GM03348 (cell line): ENCODE results near the gene LOXHD1.

ENCODE experiments used
- DNase-seq: peaks from one replicate; pipeline ENCODE4 v3.0.0; 2012; ENCODE audit warnings: low spot score

LOXHD1 gene

DNA sequence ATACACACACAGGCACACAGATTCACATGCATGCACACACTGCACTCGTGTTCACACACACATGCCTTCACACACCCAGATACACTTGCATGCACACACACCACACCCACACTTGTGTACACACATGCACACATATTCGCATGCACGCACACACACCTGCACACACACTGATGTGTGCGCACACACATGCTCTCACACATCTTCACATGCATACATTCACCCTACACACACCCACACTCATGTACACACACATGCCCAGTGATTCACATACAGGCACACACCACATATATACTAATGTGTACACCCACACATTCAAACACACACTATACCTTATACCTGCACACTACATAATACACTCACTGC is 181.6 kb downstream of the LOXHD1 start:
- DNase-seq: no peak

DNA sequence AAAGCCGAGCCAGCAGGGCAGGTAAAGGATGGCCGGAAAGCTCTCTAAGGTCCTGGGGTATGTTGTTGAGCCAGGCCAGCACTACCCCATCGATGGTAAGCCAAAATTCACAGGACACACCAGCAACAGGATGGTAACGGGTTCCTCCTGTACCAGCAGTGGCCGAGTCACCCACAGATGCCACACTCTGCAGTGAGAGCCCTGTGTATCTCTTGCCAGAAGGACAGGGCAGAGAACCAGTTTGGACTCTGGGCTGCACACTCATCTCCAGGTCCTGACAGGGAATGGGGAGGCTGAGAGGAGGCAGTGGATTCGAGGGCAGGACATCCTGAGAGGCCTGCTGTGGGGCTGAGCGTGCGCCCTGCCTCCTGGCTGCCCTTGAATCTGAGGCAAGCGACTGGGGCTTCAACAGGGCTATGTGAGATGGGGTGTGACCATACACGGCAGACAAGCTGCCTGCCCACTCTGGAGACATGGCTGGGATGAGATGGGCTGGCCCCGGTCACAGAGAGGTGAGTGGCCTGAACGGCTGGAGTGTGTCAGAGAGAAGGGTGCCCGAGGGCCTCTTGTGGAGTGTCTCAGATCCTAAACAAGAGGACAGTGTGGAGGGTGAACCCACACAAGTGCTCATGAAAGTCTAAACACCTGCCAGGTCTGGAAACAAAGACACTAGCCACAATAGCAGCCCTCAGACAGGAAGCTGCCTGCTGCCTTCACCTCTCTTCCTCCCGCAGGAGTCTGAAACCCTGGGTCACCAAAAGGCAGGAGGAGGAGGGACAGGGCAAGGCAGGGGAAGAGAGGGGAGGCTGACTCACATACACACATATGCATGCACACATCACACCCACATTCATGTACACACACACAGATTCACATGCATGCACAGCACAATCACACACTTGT is 182.3 kb downstream of the LOXHD1 start:
- no peak for DNase-seq

DNA sequence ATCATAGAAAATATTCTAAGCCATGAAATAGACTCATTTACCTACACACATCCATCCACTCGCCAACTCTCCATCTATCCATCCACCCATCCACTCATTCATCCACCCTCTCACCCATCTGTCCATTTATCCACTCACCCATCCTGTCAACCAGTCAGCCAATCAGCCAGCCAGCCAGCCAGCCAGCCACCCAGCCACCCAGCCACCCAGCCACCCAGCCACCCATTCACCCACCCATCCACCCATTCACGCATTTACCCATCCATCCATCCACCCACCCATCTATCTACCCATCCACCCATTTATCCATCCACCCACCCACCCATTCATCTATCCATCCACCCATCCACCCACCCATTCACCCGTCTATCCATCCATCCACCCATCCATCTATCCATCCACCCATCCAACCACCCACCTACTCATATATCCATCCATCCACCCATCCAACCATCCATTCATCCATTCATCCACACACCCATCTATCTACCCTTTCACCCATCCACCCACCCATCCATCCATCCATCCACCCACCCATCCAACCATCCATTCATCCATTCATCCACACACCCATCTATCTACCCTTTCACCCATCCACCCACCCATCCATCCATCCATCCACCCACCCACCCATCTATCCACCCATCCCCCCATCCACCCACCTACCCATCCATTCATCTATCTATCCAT is 185.1 kb downstream of the LOXHD1 start:
- no peak for DNase-seq

DNA sequence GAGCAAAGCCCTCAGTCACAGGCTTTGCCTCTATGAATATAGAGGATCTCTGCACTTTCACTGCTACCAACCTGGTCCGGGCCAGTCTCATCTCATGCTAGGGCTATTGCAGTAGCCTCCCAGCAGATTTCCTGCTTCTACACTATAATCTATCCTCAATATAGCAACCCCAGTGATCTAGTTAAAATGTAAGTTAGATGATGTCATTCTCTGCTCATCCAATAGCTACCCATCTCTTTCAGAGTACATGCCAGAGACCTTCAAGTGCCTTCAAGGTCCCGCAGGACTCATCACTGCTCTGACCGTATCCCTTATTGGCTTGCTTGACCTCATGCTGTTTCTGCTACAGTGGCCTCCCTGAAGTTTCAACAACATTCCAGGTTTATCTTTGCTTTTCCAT is 186.3 kb downstream of the LOXHD1 start:
- DNase-seq: no peak

DNA sequence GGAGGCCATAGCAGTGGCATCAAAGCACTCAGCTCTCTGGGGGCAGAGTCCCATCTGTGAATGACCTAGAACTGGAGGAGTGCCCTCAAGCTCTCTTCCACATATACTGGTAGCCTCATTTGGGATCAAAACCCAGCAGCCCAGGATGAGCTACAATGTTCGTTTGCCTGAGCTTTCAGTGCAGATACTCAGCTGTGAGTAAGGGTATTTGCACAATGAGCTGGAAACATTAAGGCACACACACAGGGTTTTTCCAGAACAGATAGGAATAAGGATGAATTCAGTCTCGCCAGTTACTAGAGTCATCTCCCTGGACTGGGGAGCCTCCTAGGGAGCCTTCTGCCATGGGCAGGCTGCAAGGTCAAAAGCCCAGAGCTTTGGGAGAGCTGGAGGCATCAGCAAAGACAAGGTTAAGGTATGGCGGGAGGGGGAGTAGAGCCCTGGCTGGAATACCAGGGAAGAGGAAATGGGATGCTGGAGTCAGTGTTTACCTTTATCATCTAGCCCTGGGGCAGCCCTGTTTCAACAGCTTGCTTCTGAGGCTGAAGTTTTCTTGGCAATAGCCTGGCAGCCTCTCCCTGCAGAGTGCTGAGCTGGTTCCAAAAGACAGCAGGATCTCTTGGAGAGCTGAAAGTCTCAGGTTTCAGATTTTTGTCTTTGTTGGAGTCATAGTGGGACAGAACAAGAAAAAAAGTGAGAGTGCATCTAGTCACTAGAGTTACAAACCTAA is 187.7 kb downstream of the LOXHD1 start:
- no peak for DNase-seq

DNA sequence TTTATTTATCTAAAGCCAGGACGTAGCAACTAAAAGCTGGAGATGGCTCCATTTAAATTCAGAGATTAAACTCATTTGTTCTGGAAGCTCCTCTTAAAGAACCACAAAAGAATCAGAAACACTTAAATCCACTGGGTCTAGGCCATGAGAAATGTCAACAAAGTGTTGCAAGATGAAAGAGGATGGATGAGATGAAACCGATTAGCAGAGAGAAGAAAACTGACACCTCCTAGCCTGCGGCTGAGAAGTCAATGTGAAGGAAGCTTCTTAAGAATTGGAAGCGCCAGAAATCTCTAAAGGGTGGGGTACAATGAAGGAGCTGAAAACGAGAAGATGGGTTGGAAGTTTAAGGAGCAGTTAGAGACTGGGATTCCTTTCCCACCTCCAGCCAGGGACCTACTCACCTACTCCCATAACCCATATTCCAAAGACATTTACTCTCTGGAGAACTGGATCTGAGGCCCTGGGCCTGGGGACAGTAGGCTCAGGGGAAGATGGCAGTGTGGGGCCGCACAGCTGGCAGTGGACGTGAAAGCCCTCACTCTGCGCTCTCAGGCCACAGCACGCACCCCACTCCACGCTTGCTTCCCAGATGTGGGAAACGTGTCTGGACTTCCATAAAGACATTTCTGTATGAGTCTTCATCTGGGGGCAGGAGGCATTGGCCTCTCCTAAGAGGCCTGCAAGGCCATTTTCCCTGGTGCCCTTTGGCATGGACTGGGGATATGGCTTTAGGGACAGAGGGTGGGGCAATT is 188.4 kb downstream of the LOXHD1 start:
- no peak for DNase-seq

DNA sequence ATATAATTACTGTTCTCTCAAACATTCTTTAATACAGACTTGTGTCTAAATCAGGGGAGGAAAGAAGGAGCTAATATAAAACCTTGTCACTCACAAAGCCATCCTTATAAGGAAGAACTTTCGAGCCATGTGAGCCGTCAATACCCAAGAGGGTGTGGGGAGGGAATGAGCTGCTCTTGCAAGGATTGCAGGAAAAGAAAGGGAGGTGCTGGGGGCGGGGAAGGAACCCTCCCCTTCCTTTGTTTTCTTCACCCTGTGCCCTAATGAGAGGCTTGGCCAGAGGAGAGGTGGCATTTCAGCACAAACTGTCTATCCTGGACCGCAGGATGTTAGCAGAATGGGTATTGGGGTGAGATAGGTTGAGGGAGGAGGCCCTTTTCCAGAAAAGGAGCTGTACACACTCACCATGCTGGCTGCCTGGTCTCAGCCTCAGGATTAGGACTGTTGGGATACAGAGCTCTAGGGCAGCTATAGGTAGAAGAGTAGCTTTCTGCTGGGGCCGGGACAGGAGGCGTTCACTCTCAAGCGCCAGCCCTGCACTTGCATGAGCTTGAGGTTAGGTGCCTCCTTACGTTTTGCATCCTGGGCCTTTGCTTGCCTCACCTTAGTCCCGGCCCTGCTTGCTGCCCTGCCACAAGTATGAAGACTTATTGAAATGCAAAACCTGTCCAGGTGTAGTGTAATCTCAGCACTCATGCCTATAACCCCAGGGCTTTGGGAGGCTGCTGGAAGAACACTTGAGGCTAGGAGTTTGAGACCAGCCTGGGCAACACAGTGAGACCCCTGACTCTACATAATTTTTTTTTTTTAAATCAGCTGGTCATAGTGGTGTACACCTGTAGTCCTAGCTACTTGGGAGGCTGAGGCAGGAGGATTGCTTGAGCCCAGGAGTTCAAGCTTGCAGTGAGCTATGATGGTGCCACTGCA is 190.5 kb downstream of the LOXHD1 start:
- no peak for DNase-seq

DNA sequence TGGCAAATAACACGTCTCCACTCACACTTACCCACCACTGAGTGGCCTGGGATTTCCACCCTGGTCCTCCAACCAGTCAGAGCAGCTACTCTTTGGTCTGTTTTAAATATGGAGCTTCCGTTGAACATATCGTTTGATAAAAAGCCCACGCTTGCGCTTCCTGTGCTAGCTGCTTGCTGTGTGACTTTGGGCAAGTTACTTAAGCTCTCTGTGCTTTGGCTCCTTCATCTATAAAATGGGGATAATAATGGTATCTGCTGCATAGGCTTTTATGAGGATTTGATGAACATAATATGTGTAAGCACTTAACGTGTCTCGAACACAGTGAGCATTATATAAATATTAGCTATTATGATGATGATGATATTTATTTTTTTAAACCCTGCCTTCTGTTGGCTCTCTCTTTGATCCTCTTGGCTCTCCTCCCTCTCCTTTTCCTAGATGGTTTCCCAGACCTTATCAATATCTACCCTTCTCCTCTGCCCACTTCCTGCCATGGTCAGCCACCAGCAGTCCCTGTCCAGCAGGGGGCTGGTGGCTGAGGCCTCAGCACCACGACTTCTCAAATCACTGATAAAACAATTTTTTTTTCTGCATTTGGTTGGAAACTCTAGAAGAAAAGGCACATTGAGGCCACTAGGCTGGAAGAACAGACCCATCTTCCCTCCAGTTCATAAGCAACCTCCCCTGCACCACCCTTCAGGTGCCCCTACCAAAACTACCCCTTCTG is 191.9 kb downstream of the LOXHD1 start:
- no peak for DNase-seq

DNA sequence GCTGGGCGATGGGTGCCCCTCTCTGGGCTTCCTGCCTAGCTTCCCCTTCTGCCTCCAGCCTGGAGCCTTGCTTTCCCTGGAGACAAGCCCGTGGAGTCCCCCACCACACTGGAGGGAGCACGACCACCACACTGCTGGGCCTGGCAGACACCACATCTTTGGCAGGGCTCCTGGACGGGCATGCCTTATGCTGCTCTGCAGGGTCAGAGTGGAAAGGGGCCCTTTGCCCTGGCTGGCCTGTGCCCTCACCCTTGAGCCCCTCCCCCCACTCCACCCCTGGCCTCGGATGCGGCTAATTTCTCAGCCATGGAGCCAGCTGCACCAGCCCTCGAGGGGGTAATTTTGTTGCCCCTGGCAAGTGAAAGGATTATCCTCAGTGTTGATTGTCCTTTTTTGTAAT is 194.5 kb downstream of the LOXHD1 start:
- DNase-seq: no peak

DNA sequence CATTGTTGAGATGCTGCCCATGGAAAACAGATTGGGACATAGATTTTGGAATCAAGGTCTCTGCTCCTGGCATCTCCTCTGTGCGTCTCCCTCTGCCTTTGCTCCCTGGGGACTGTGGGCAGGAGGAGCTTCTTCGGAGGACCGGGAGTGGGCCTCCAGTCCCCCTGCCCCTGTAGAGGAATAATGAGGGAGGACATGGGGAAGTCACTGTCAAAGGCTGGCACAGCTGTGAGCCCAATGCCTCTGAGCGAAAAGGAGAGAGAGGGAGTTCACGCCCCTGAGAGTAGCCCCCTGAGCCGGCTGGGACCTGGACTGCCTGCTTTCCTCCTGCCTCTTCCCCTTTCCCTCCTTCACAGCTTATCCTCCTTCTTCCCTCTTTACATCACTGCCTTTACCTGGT is 195.0 kb downstream of the LOXHD1 start:
- DNase-seq: no peak

DNA sequence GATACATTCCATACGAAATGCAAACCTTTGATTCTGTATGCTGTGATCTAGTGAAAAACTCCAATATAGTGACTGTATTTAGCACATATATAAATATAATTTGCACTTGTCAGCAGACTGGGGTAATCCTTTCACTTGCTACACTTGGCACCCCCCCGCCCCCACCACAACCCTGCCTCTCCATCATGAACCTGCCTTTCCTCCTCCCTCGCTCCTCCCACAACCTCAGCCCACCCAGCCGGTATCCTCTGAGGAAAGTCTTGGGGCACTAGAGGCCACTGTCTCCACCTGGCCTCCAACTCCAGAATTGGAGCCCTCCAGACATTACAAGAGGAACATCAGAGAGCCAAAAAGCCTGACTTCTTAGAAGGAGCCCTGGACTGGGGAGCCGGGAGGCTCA is 196.3 kb downstream of the LOXHD1 start:
- no peak for DNase-seq

DNA sequence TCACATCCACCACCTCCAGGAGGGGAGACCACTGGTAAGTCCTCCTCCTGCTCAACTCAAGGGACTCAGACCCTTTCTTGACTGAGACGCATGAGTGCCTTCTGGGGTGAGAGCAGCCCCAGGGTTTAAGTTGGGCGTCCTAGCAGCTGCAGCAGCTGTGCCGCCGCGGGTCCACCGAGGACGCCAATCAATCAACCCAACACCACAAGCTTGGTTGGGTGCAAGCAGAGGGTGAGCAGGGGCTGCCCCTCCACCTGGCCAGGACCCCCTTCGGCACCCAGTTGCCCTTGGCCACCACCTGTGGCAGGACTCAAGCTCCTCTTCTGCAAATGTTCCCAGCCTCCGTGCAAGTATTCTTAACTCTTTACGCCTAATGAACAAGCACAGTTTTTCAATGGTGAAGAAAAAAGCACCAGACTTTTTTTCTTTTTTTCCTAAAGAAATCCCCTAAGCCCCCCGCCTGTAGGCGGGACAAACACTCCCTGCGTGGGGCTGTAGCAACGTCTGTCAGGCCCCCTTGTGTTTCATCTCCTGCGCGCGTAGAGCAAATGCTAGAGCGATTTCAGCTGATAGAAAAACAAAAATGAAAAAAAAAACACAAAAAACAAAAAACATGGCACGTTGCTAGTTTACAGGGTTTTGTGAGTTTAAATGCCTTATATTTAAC is 197.1 kb downstream of the LOXHD1 start:
- no peak for DNase-seq

DNA sequence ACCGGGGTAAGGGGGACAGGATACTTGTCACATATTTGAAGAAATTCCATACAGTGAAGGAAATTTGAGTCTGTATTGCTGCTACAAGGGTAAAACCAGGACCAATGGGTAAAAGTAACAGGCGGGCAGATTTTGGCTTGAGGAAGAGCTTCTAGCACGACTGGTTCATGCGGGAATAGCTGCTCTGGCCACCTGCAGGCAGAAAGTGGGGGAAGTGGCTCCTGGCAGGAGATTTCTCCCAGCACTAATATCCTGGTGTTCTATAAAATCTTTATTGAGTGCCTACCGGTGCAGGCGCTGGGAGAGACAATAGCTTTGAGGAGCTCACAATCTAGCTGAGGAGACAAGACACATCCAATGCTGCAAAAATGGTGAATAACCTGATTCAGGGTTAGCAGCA is 198.5 kb downstream of the LOXHD1 start:
- DNase-seq: no peak

DNA sequence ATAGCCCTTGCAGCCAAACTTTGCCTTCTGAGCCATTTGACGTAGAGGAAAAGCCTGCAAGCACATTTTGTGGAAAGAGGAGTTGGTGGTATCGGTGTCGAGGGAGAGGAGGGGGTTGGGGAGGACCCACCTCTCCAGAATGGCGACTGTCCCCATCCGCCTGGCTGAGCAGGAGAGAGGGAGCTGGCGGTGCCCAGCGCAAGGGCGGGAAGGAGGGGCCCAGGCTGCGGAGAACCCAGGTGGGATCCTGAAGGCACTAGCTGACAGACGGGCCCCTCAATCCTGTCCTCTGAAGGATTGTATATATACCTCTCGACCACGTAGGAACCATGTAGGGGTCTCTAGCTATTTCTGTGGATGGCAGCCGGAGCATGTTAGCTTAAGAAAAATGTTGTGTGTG is 200.3 kb downstream of the LOXHD1 start:
- no peak for DNase-seq

DNA sequence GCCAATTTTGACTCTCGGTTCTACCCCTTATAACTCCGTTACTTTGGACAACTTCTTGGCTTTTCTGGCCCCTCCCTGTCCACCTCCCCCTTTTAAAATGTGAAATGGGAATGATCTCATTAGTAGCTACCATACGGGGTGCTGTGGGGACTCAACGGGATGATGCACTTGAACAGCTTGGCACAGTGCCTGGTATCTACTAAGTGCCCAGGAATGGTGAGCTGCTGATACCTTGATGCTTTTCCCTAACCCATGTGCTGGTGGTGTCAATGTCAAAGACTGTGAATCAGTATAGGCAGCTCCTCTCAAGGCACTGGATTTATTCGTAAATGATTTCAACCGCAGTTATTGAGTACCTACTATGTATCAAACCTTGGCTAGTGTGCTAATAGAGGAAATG is 204.2 kb downstream of the LOXHD1 start:
- no peak for DNase-seq

DNA sequence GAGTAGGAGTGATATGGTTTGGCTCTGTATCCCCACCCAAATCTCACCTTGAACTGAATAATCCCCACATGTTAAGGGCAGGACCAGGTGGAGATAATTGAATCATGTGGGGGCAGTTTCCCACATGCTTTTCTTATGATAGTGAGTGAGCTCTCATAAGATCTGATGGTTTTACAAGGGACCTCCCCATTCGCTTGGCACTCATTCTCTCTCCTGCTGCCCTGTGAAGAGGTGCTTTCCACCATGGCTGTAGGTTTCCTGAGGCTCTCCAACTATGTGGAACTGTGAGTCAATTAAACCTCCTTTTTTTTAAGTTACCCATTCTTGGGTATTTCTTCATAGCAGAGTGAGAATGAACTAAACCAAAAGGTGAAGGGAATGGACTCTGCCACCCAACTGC is 207.5 kb downstream of the LOXHD1 start:
- DNase-seq: no peak

DNA sequence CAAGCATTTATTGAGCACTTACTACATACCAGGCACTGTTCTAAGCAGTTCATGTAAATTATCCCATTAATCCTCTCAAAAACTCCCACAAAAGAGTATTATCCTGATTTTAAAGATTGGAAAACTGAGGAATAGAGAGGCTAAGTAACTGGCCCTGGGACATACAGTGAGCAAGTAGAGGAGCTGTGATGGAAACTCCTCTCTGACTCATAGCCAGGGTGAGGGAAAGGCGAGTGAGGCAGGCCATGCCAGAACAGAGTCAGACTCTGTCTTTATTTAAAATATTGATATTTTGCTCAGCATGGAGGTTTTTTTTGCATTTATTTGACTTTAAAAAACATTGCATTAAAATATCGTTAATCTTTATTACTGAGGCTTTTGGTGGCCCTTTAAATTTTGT is 208.0 kb downstream of the LOXHD1 start:
- no peak for DNase-seq

DNA sequence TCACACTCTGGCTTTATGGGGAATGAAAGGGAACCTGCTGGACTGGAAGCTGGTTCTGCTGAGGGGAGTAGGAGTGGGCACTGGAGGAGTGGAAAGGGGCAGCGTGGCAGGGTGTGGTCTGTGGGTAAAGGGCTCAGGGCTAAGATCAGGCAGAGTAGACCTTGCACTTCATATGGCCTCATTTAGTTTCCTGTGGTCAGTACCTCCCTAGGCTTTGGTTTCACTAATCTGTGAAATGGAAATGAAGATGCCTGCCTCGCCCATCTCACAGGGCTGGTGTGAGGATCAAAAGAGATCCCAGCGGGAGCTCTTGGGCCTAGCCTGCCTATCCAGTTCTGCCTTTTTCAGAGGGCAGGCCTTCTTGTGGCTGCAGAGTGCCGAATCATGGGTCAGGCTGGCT is 208.7 kb downstream of the LOXHD1 start:
- no peak for DNase-seq

DNA sequence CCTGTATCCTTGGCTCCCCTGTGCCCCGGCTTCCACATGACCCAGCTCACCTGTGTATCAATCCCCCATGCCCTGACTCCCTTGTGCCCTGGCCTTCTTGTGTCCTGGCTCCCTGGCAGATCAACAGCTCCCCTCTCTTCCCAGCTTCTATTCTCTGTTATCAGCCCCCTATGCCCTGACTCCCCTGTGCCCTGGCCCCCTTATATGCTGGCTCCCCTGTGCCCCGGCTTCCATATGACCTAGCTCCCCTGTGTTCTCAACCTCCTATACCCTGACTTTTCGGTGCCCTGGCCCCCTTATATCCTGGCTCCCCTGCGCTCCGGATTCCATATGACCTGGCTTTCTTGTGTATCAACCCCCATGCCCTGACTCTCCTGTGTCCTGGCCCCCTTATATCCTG is 209.2 kb downstream of the LOXHD1 start:
- DNase-seq: no peak

DNA sequence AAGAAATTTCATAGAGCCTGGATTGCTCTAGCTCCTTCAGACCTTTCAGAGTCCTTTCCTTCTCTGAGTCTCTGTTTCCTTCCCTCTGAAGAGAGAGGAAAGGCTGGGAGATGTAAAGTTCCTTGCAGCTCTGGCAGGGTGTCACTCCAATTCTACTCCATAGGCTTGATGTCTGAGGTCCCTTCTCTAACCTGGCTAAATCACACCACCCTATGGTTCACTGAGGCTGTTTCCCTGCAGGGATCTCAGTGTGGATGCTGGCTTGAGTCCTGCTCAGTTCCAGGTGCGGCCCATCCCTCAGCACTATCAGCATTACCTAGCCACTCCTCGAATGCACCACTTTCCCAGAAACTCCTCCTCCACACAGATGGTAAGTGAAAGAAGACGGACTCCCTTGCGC is 209.7 kb downstream of the LOXHD1 start:
- DNase-seq: no peak
